ENCODE data around the gene GJB3.
"Not testable (repeated sequence)": the region's sequence is repeated elsewhere in the genome, so short reads cannot be mapped to it uniquely, and the experiment has no call there.

GJB3 gene

GRCh38 chr1:34761176-34761761 is 19.7 kb upstream of the GJB3 start:
- no peak for DNase-seq

GRCh38 chr1:34761776-34762307 is 19.2 kb upstream of the GJB3 start:
- no peak for DNase-seq

- no peak for DNase-seq
Measured at GRCh38 chr1:34762474-34763141, 18.4 kb upstream of the GJB3 start.

GRCh38 chr1:34763142-34763781 is 17.8 kb upstream of the GJB3 start:
- no peak for DNase-seq

- DNase-seq, result no peak
Measured at GRCh38 chr1:34768856-34769255, 12.2 kb upstream of the GJB3 start.

- no peak for DNase-seq
Measured at GRCh38 chr1:34770891-34771504, 10.0 kb upstream of the GJB3 start.

GRCh38 chr1:34771573-34772371 is 9.2 kb upstream of the GJB3 start:
- no peak for DNase-seq

- not testable (repeated sequence) for DNase-seq
Measured at GRCh38 chr1:34773114-34773513, 7.9 kb upstream of the GJB3 start.

GRCh38 chr1:34774957-34775356 is 6.1 kb upstream of the GJB3 start:
- DNase-seq, result no peak

- no peak for DNase-seq
Measured at GRCh38 chr1:34776911-34777310, 4.1 kb upstream of the GJB3 start.

GRCh38 chr1:34777519-34778321 is 3.3 kb upstream of the GJB3 start:
- peak in 1 of 5 experiments; percentile 44 for DNase-seq

- DNase-seq, result no peak
Measured at GRCh38 chr1:34778381-34778780, 2.6 kb upstream of the GJB3 start.

- DNase-seq, result no peak
Measured at GRCh38 chr1:34779005-34779404, 2.0 kb upstream of the GJB3 start.

- no peak for DNase-seq
Measured at GRCh38 chr1:34779526-34779925, 1.5 kb upstream of the GJB3 start.

GRCh38 chr1:34779962-34780361 is 1.1 kb upstream of the GJB3 start:
- DNase-seq, result no peak

GRCh38 chr1:34780528-34780927 is 486 bp upstream of the GJB3 start:
- no peak for DNase-seq

GRCh38 chr1:34781844-34782391 is 904 bp downstream of the GJB3 start:
- no peak for DNase-seq

GRCh38 chr1:34784751-34785221 is 3.8 kb downstream of the GJB3 start:
- DNase-seq, result no peak

- no peak for DNase-seq
Measured at GRCh38 chr1:34785231-34785874, 4.3 kb downstream of the GJB3 start.

- no peak for DNase-seq
Measured at GRCh38 chr1:34785875-34786470, 5.0 kb downstream of the GJB3 start.
